GM12873 (cell line): ENCODE data around the gene ERICH3.

Experiments
- CTCF ChIP-seq: IDR thresholded peaks from 2 replicates; pipeline ENCODE4 v1.5.1; 2012; ENCODE audit warnings: low read depth, mild to moderate bottlenecking, moderate library complexity, low read length, control low read depth; ENCODE audit not compliant: insufficient read depth; ENCODE audit errors: missing control alignments

ERICH3 gene

GRCh38 chr1:74611887-74612286 is 61.7 kb downstream of the ERICH3 start:
- TF ChIP-seq CTCF: no peak

- no peak for TF ChIP-seq CTCF
Observed at GRCh38 chr1:74610961-74611360, 62.6 kb downstream of the ERICH3 start.

- TF ChIP-seq CTCF: no peak
Observed at GRCh38 chr1:74609810-74610371, 63.7 kb downstream of the ERICH3 start.

GRCh38 chr1:74596717-74597116 is 76.9 kb downstream of the ERICH3 start:
- TF ChIP-seq CTCF: no peak

- no peak for TF ChIP-seq CTCF
Observed at GRCh38 chr1:74593887-74594866, 79.4 kb downstream of the ERICH3 start.

- TF ChIP-seq CTCF: no peak
Observed at GRCh38 chr1:74592580-74593355, 80.8 kb downstream of the ERICH3 start.

GRCh38 chr1:74591949-74592348 is 81.6 kb downstream of the ERICH3 start:
- TF ChIP-seq CTCF: no peak
